GM12878 (cell line): ENCODE results near the gene UBA7. TPM values are rescaled to one million over a fixed set of nuclear protein-coding genes. Genes with fewer than 3 reads are reported as not detected.

Experiments used
- BCL11A ChIP-seq: IDR thresholded peaks from 2 replicates; pipeline ENCODE4 v1.6.1; 2011; ENCODE audit warnings: low read depth, low read length
- BHLHE40 ChIP-seq, 2 experiments: fragments of 450-650 bp in 1 of 2; IDR thresholded peaks; 2 replicates each; pipeline ENCODE4 v1.6.1; 2011 to 2017; ENCODE audit warnings: low read depth in 2 of 2, borderline replicate concordance in 1 of 2, improper control_type of control experiment in 1 of 2, low read length in 1 of 2, mild to moderate bottlenecking in 1 of 2
- CHD1 ChIP-seq: IDR thresholded peaks from 2 replicates; pipeline ENCODE4 v1.6.1; 2012; ENCODE audit warnings: low read depth, low read length, improper control_type of control experiment
- IKZF1 ChIP-seq: fragments of 450-650 bp; conservative IDR thresholded peaks from 2 replicates; pipeline ENCODE4 v1.6.1; 2017; ENCODE audit warnings: antibody characterized with exemption, mild to moderate bottlenecking
- IKZF2 ChIP-seq, 2 experiments: fragments of 450-650 bp; IDR thresholded peaks; 2 replicates each; pipeline ENCODE4 v1.6.1; 2017; ENCODE audit warnings: mild to moderate bottlenecking in 2 of 2, moderate library complexity in 2 of 2
- KLF5 ChIP-seq: fragments of 450-650 bp; IDR thresholded peaks from 2 replicates; pipeline ENCODE4 v1.6.1; 2014; ENCODE audit warnings: mild to moderate bottlenecking; ENCODE audit not compliant: partially characterized antibody
- MEF2B ChIP-seq: fragments of 450-650 bp; IDR thresholded peaks from 2 replicates; pipeline ENCODE4 v1.6.1; 2018; ENCODE audit warnings: mild to moderate bottlenecking, moderate library complexity; ENCODE audit not compliant: partially characterized antibody, poor library complexity, severe bottlenecking
- PAX5 ChIP-seq: IDR thresholded peaks from 2 replicates; pipeline ENCODE4 v1.6.1; 2011; ENCODE audit warnings: low read depth, low read length, borderline replicate concordance
- POLR2AphosphoS5 ChIP-seq: IDR thresholded peaks from 2 replicates; pipeline ENCODE4 v1.6.1; 2011; ENCODE audit warnings: mild to moderate bottlenecking, low read length, inconsistent platforms
- SIX5 ChIP-seq: IDR thresholded peaks from 2 replicates; pipeline ENCODE4 v1.6.1; 2011; ENCODE audit warnings: mild to moderate bottlenecking, low read depth, low read length, moderate library complexity; ENCODE audit not compliant: severe bottlenecking
- TCF3 ChIP-seq: IDR thresholded peaks from 2 replicates; pipeline ENCODE4 v1.6.1; 2012; ENCODE audit warnings: low read depth, mild to moderate bottlenecking, low read length, borderline replicate concordance; ENCODE audit not compliant: insufficient read depth
- polyA plus RNA-seq, 11 experiments: library from polyadenylated mRNA; depleted of rRNA in 4 of 11; unstranded in 6 of 11; stranded (reverse) in 5 of 11; fragments of >200 nt; fragmentation: Nextera tagmentation in 4 of 11; fragmentation: Illumina TruSeq in 1 of 11; extraction: Ambion mirVana in 4 of 11; extraction: Trizol in 1 of 11; gene quantifications; 1 replicate in 1 of 11; 2 replicates in 10 of 11; pipeline versions ENCODE4 v1.2.1 to v1.2.3, GENCODE V29; 2011 to 2016; ENCODE audit warnings: inconsistent platforms in 2 of 11, missing spikeins in 2 of 11, low read depth in 1 of 11
- total RNA-seq, 4 experiments: library from RNA; depleted of rRNA in 3 of 4; stranded (reverse); fragments of >200 nt in 3 of 4; fragmentation: Illumina TruSeq in 1 of 4; extraction: Trizol in 1 of 4; gene quantifications; 2 replicates each; pipeline versions ENCODE4 v1.2.1 to v1.2.3, GENCODE V29; 2013 to 2021
- TF ChIP-seq, protein P1 (sequence below): fragments of 450-650 bp; IDR thresholded peaks from 2 replicates; pipeline ENCODE4 v1.6.1; 2017; ENCODE audit warnings: mild to moderate bottlenecking, moderate library complexity
- TF ChIP-seq, protein P2 (sequence below): fragments of 450-650 bp; IDR thresholded peaks from 2 replicates; pipeline ENCODE4 v1.6.1; 2014; ENCODE audit warnings: mild to moderate bottlenecking

UBA7 gene
- total and polyA plus RNA-seq, 10 of the 15 experiments (the other 5 are each of a cell fraction or from before 2014, with no cell fraction given) = 11.8 to 116 (median 46.7) TPM

DNA sequence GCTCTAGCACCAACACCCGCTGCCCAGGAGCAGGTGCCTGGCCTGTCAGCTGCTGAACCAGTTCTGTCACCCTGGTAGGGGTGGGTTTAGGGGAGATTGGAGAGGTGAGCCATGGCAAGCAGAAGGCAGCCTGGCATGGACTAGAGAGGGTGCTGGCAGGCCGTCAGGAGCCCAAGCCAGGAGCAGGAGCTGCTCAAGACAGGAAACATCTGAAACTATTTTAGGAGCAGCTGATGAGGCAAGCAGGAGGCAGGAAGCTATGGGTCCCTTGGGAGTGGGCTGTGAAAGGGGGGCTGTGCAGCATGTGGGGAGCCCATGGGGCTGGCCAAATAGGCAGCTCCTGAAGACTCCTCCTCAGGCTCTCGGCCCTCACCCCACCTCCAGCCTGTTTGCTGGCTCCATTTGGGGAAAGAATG is 8.4 kb downstream of the UBA7 start (continued):
- TF ChIP-seq, protein P1, sequence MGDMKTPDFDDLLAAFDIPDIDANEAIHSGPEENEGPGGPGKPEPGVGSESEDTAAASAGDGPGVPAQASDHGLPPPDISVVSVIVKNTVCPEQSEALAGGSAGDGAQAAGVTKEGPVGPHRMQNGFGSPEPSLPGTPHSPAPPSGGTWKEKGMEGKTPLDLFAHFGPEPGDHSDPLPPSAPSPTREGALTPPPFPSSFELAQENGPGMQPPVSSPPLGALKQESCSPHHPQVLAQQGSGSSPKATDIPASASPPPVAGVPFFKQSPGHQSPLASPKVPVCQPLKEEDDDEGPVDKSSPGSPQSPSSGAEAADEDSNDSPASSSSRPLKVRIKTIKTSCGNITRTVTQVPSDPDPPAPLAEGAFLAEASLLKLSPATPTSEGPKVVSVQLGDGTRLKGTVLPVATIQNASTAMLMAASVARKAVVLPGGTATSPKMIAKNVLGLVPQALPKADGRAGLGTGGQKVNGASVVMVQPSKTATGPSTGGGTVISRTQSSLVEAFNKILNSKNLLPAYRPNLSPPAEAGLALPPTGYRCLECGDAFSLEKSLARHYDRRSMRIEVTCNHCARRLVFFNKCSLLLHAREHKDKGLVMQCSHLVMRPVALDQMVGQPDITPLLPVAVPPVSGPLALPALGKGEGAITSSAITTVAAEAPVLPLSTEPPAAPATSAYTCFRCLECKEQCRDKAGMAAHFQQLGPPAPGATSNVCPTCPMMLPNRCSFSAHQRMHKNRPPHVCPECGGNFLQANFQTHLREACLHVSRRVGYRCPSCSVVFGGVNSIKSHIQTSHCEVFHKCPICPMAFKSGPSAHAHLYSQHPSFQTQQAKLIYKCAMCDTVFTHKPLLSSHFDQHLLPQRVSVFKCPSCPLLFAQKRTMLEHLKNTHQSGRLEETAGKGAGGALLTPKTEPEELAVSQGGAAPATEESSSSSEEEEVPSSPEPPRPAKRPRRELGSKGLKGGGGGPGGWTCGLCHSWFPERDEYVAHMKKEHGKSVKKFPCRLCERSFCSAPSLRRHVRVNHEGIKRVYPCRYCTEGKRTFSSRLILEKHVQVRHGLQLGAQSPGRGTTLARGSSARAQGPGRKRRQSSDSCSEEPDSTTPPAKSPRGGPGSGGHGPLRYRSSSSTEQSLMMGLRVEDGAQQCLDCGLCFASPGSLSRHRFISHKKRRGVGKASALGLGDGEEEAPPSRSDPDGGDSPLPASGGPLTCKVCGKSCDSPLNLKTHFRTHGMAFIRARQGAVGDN = peak; percentile 46
- 0 out of 2 replicates have a peak, but pooled peaks have one; percentile 24 for TF ChIP-seq PAX5
- TF ChIP-seq POLR2AphosphoS5 = no peak
- TF ChIP-seq, protein P2, sequence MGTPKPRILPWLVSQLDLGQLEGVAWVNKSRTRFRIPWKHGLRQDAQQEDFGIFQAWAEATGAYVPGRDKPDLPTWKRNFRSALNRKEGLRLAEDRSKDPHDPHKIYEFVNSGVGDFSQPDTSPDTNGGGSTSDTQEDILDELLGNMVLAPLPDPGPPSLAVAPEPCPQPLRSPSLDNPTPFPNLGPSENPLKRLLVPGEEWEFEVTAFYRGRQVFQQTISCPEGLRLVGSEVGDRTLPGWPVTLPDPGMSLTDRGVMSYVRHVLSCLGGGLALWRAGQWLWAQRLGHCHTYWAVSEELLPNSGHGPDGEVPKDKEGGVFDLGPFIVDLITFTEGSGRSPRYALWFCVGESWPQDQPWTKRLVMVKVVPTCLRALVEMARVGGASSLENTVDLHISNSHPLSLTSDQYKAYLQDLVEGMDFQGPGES = no peak
- TF ChIP-seq TCF3 = no peak
- peak in 1 of 2 experiments; percentile 29; a peak in 2 of 4 replicates for TF ChIP-seq BHLHE40 (IDR thresholded peaks at IDR 0.05; ENCODE audit: borderline replicate concordance in 1 of 2, low read depth in 2 of 2, low read length in 1 of 2)
- no peak for TF ChIP-seq BCL11A
- TF ChIP-seq IKZF1 = peak; percentile 71
- TF ChIP-seq SIX5 = no peak
- TF ChIP-seq MEF2B = peak; percentile 97
- TF ChIP-seq IKZF2 (IDR thresholded peaks at IDR 0.05) = peak; percentile 43 to 52; a peak in 2 of 4 replicates
- TF ChIP-seq KLF5 = no peak
- no peak for TF ChIP-seq CHD1
